GM10266 (cell line): ENCODE data around the gene TM9SF2.

Experiments used
- DNase-seq: peaks from one replicate; pipeline ENCODE4 v3.0.0; 2012; ENCODE audit errors: extremely low spot score
- TF ChIP-seq, protein P1 (sequence below): IDR thresholded peaks from 2 replicates; pipeline ENCODE4 v1.5.1; 2012; ENCODE audit warnings: mild to moderate bottlenecking, low read depth; ENCODE audit not compliant: control insufficient read depth, insufficient read depth; ENCODE audit errors: missing control alignments

Gene TM9SF2

DNA sequence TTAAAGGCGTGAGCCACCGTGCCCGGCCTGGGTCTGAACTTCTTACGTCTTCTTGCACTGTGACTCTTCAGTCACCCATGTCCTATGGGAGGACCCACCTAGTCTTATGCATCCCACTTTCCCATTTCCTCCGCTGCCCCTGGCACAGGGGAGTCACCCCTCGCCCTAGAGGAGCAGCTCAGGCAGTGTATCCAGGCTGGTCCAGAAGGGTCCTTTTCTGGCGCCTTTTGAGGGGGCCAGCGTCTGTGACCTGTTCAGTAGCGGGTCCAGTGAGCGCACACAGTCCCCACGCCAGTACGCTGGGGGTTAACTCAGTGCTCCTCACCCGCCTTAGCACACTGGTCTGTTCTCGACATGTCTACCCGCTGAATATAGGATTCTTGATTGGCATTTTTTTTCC lies 107.1 kb downstream of the TM9SF2 start:
- DNase-seq = no peak
- TF ChIP-seq, protein P1, sequence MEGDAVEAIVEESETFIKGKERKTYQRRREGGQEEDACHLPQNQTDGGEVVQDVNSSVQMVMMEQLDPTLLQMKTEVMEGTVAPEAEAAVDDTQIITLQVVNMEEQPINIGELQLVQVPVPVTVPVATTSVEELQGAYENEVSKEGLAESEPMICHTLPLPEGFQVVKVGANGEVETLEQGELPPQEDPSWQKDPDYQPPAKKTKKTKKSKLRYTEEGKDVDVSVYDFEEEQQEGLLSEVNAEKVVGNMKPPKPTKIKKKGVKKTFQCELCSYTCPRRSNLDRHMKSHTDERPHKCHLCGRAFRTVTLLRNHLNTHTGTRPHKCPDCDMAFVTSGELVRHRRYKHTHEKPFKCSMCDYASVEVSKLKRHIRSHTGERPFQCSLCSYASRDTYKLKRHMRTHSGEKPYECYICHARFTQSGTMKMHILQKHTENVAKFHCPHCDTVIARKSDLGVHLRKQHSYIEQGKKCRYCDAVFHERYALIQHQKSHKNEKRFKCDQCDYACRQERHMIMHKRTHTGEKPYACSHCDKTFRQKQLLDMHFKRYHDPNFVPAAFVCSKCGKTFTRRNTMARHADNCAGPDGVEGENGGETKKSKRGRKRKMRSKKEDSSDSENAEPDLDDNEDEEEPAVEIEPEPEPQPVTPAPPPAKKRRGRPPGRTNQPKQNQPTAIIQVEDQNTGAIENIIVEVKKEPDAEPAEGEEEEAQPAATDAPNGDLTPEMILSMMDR = no peak

DNA sequence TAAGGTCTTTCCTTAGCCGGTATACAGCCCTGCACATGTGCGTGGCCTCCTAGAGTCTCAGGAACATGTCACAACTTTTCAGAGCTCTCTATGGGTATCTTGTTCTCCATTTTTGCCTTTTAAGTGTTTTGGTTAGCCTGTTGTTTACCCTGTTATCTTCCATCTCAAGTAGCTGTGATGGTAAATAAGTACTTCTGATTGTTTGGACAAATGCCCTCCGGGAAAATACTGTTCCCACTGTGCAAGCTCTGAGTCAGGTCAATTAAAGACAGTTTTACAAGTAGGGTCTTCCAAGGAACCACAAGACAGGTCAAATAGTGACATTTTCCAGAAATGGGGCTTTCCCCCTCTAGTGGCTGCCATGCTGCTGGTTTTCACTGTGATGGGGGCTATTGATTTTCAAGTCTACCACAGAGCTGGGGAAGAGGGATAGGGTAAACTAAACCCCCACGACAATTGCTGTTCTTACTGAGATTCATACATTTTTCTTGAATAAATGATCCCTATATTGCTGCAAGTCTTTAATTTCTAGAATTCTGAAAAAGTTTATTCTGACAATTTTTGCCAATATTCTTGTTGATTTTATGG lies 109.5 kb downstream of the TM9SF2 start:
- TF ChIP-seq, protein P1 = no peak
- no peak for DNase-seq
